NCI-H2196 treated with DMSO at 0.1 percent for 48 hours (cell line): ENCODE measurements around the gene HDGFL2.

Experiments
- DNase-seq: peaks from one replicate; lab custom pipeline; 2025; ENCODE audit not compliant: unreplicated experiment; lab: John Stamatoyannopoulos, UW

The HDGFL2 gene

GRCh38 chr19:4464815-4465581 is 7.1 kb upstream of the HDGFL2 start:
- DNase-seq, result no peak

- DNase-seq, result no peak
Measured at GRCh38 chr19:4467835-4468234, 4.3 kb upstream of the HDGFL2 start.

GRCh38 chr19:4471403-4472173 is 509 bp upstream of the HDGFL2 start:
- DNase-seq, result peak; percentile 100

- DNase-seq, result no peak
Measured at GRCh38 chr19:4473011-4473762, 1.1 kb downstream of the HDGFL2 start.

- no peak for DNase-seq
Measured at GRCh38 chr19:4473763-4474513, 1.8 kb downstream of the HDGFL2 start.

GRCh38 chr19:4474514-4475022 is 2.5 kb downstream of the HDGFL2 start:
- DNase-seq, result peak; percentile 69

- DNase-seq, result no peak
Measured at GRCh38 chr19:4477034-4477801, 5.1 kb downstream of the HDGFL2 start.

- no peak for DNase-seq
Measured at GRCh38 chr19:4482721-4483364, 10.7 kb downstream of the HDGFL2 start.

GRCh38 chr19:4483385-4483784 is 11.3 kb downstream of the HDGFL2 start:
- DNase-seq, result no peak

- no peak for DNase-seq
Measured at GRCh38 chr19:4487572-4487971, 15.5 kb downstream of the HDGFL2 start.

- DNase-seq, result no peak
Measured at GRCh38 chr19:4488496-4488895, 16.4 kb downstream of the HDGFL2 start.

- no peak for DNase-seq
Measured at GRCh38 chr19:4491446-4491845, 19.3 kb downstream of the HDGFL2 start.

- no peak for DNase-seq
Measured at GRCh38 chr19:4492337-4493103, 20.4 kb downstream of the HDGFL2 start.

- DNase-seq, result no peak
Measured at GRCh38 chr19:4493104-4493928, 21.2 kb downstream of the HDGFL2 start.

GRCh38 chr19:4493929-4494690 is 22.0 kb downstream of the HDGFL2 start:
- no peak for DNase-seq

- DNase-seq, result no peak
Measured at GRCh38 chr19:4494691-4495064, 22.6 kb downstream of the HDGFL2 start.

- no peak for DNase-seq
Measured at GRCh38 chr19:4495471-4495870, 23.4 kb downstream of the HDGFL2 start.
